ENCODE measurements around the gene HSD17B10.
"Not testable (repeated sequence)": the region's sequence is repeated elsewhere in the genome, so short reads cannot be mapped to it uniquely, and the experiment has no call there.

The HSD17B10 gene

GRCh38 chrX:53433651-53434639 lies at the start of gene HSD17B10:
TSS of gene HSD17B10 (minus strand) at chrX:53434370. CDS start at chrX:53434345, 25 bp downstream.
- CTCF ChIA-PET = interaction anchor here (0.9 to 5.0 kb wide), 2 partner anchors 48 to 116 kb away, joined by 3 to 41 read pairs; no protein-coding TSS in a partner anchor
- DNase-seq = peak; percentile 91
- H3K4me1 Mint-ChIP-seq = peaks cover 35% of the 10 kb centered on the region
- peaks cover 16% of the 10 kb centered on the region for H3K36me3 Mint-ChIP-seq
- no peaks in the 10 kb centered on the region for H3K9me3 Mint-ChIP-seq
- peak within 1 kb of the TSS; percentile 89 for H3K4me3 Mint-ChIP-seq
- H3K27me3 Mint-ChIP-seq = no peaks in the 10 kb centered on the region
- H3K27ac Mint-ChIP-seq = peak within 1 kb of the TSS; percentile 80

GRCh38 chrX:53483416-53483815 lies 49.2 kb upstream of the HSD17B10 start:
- Mint-ChIP-seq H3K9me3 (no peaks in the 10 kb centered on the region), H3K4me1 (no peaks in the 10 kb centered on the region), H3K4me3 (no peak overlapping the region), H3K27me3 (no peaks in the 10 kb centered on the region), H3K36me3 (no peaks in the 10 kb centered on the region), H3K27ac (no peak overlapping the region)
- CTCF ChIA-PET = interaction anchor here (0.7 to 1.3 kb wide), 5 partner anchors 21 to 200 kb away, joined by 3 to 16 read pairs (median 3); no protein-coding TSS in a partner anchor
- DNase-seq = no peak

DNA sequence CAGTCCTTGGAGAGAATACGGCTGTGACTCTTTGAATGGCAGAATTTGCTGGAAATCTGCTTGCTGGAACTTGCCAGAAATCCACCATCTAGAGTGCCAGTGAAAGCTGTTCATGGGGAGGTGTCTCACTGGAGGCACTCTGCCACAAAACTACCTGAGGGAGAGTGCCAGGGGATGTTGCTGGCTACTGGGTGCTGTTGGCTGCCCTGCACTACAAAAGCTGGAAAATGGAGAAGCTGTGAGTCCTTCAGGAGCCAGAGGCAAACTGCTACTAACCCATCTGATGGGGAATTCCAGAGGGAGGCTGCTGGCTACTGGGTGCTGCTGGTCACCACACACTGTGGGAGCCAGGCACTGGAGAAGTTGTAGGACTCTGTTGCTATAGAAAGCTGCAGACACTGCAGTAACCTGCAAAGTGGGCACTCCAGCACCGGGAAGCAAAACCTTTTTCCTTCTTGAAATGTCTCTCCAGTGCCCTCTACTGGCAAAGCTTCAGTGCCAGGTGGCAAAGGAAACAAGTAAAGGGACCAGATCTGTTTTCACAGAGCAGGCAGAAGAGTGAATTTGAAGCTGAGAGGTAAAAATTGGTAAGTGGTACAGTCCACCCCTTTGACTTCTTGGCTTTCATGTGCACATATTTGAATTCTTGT lies 47.8 kb upstream of the HSD17B10 start:
- Mint-ChIP-seq H3K27ac (no peak overlapping the region), H3K27me3 (no peaks in the 10 kb centered on the region), H3K4me3 (no peak overlapping the region), H3K36me3 (no peaks in the 10 kb centered on the region), H3K4me1 (no peaks in the 10 kb centered on the region), H3K9me3 (no peaks in the 10 kb centered on the region)
- DNase-seq = peak; percentile 61
- CTCF ChIA-PET = interaction anchor here (0.6 to 3.5 kb wide), 20 partner anchors 11 to 228 kb away, joined by 3 to 48 read pairs (median 3); no protein-coding TSS in a partner anchor

DNA sequence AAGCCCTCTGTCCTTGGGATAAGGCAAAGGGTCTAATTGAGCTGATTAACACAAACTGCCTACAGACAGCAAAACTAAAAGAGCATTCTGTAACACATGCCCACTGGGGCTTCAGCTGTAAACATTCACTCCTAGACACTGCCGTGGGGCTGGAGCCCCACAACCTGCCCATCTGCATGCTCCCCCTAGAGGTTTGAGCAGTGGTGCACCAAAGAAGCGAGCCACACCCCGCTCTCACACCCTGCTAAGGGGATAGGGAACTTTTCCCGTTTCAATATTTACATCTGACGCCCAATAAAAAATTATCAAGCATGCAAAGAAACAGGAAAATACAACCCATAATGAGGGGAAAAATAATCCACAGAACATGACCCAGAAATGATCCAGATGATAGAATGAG lies 46.9 kb upstream of the HSD17B10 start:
- H3K4me3 Mint-ChIP-seq = no peak overlapping the region
- no peaks in the 10 kb centered on the region for H3K9me3 Mint-ChIP-seq
- H3K36me3 Mint-ChIP-seq = no peaks in the 10 kb centered on the region
- DNase-seq = peak; percentile 24
- no peaks in the 10 kb centered on the region for H3K4me1 Mint-ChIP-seq
- CTCF ChIA-PET = interaction anchor here (0.9 to 3.5 kb wide), 9 partner anchors 14 to 198 kb away, joined by 3 to 48 read pairs (median 6); no protein-coding TSS in a partner anchor
- no peaks in the 10 kb centered on the region for H3K27me3 Mint-ChIP-seq
- no peak overlapping the region for H3K27ac Mint-ChIP-seq

- CTCF ChIA-PET = interaction anchor here (3.4 to 3.5 kb wide), 2 partner anchors 160 to 167 kb away, joined by 44 to 48 read pairs; no protein-coding TSS in a partner anchor
- Mint-ChIP-seq H3K27me3 (peaks cover 4% of the 10 kb centered on the region), H3K4me3 (no peak overlapping the region), H3K27ac (no peak overlapping the region), H3K9me3 (no peaks in the 10 kb centered on the region), H3K4me1 (no peaks in the 10 kb centered on the region), H3K36me3 (no peaks in the 10 kb centered on the region)
- DNase-seq = no peak
Observed at GRCh38 chrX:53479301-53479700, 45.1 kb upstream of the HSD17B10 start.

DNA sequence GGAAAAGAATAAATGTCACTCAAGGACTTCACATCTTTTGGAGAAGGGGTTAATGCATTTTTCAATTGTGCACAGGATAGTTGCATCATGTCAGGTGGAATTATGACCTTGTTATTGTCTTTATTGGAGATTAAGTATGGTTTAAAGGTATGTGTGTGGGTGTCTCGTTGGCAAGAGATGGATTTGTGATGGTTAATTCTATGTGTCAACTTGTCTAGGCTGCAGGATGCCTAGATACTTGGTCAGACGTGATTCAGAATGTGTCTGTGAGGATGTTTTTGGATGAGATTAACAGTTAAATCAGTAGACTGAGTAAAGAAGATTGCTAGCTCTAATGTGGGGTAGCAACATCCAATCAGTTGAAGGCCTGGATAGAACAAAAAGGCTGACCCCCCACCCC lies 42.2 kb upstream of the HSD17B10 start:
- H3K36me3 Mint-ChIP-seq = no peaks in the 10 kb centered on the region
- H3K27ac Mint-ChIP-seq = no peak overlapping the region
- H3K4me1 Mint-ChIP-seq = no peaks in the 10 kb centered on the region
- no peak for DNase-seq
- peaks cover 20% of the 10 kb centered on the region for H3K27me3 Mint-ChIP-seq
- H3K4me3 Mint-ChIP-seq = no peak overlapping the region
- no peaks in the 10 kb centered on the region for H3K9me3 Mint-ChIP-seq
- CTCF ChIA-PET = no interaction called here

- Mint-ChIP-seq H3K4me1 (no peaks in the 10 kb centered on the region), H3K27ac (no peak overlapping the region), H3K4me3 (no peak overlapping the region), H3K27me3 (peaks cover 22% of the 10 kb centered on the region), H3K9me3 (no peaks in the 10 kb centered on the region), H3K36me3 (no peaks in the 10 kb centered on the region)
- CTCF ChIA-PET = no interaction called here
- DNase-seq = no peak
Observed at GRCh38 chrX:53474707-53475106, 40.5 kb upstream of the HSD17B10 start.

DNA sequence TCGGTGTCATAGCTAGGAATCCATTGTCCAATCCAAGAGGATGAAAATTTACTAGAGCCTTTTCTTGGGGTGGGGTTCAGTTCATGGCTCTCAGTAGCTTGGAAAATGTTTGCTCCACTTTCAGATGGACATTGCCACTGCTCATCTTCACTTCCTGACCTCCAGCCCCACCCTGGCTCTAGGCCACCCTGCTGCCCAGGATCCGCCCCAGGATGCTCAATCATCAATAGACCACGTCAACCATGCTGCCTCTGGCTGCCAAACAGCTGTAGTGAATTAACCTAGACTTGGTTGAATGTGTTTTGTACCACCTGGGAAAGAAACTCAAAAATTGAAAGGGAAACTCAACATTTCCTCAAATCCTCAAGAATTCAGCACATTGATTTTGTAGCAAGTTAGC lies 37.2 kb upstream of the HSD17B10 start:
- no peaks in the 10 kb centered on the region for H3K36me3 Mint-ChIP-seq
- H3K4me1 Mint-ChIP-seq = no peaks in the 10 kb centered on the region
- no peak overlapping the region for H3K27ac Mint-ChIP-seq
- no peak for DNase-seq
- H3K27me3 Mint-ChIP-seq = peaks cover 26% of the 10 kb centered on the region
- H3K4me3 Mint-ChIP-seq = no peak overlapping the region
- CTCF ChIA-PET = no interaction called here
- no peaks in the 10 kb centered on the region for H3K9me3 Mint-ChIP-seq

DNA sequence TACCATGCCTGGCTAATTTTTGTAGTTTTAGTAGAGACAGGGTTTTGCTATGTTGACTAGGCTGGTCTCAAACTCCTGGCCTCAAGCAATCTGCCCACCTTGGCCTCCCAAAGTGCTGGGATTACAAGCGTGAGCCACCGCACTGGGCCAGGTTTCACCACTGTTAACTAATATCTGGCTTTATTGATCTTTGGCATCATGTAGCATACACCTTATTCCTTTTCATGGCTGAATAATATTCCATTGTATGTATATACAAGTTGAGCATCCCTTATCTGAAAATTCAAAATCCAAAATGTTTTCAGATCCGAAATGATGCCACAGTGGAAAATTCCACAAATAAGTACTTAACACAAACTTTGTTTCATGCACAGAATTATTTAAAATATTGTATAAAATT lies 34.5 kb upstream of the HSD17B10 start:
- peaks cover 18% of the 10 kb centered on the region for H3K27me3 Mint-ChIP-seq
- H3K9me3 Mint-ChIP-seq, CTCF ChIA-PET, H3K27ac Mint-ChIP-seq, DNase-seq, H3K4me3 Mint-ChIP-seq, H3K36me3 Mint-ChIP-seq, H3K4me1 Mint-ChIP-seq: not testable (repeated sequence)

DNA sequence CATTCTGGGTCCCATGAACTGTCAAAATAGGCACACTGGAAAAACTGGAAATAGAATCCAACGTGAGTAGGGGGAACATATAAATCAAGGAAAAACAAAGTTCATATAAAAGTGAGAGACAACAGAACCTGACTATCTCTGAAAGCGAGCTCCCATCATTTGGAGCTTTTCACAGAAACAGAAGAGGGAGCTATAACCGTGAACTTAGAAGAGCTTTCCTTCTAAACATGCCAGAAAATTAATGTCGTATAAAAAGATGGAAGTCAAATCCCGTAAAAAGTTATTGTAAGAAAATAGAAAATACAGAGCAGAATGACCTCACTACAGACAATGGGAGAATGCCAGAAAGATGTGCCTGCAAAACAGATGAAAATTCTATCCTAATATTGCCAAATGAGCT lies 23.9 kb upstream of the HSD17B10 start:
- Mint-ChIP-seq H3K27ac (no peak overlapping the region), H3K4me3 (no peak overlapping the region), H3K4me1 (no peaks in the 10 kb centered on the region), H3K36me3 (no peaks in the 10 kb centered on the region), H3K27me3 (peaks cover 10% of the 10 kb centered on the region), H3K9me3 (no peaks in the 10 kb centered on the region)
- no peak for DNase-seq
- CTCF ChIA-PET = interaction anchor here (1.4 kb wide), 2 partner anchors 141 to 145 kb away, joined by 4 to 5 read pairs; no protein-coding TSS in a partner anchor

DNA sequence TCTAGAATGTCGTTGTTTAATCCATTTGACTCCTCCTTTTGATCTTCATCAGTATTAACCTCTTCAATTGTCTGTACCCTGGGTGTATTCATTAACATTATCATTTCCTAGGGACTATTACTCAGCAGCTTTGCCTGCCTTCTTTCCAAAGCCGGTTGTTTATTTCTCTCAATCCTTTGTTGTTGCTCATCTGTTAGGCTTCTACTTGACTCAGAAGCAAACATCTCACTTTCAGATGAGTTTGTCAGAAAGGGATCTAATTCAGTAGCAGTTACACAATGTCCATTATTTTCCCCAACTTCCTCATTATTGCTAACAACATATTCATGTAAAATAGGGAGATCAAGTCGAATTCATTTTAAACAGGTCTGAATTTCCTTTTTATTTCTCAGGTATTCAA lies 22.1 kb upstream of the HSD17B10 start:
- DNase-seq = no peak
- H3K27ac Mint-ChIP-seq = no peak overlapping the region
- H3K4me1 Mint-ChIP-seq = peaks cover 3% of the 10 kb centered on the region
- no peaks in the 10 kb centered on the region for H3K9me3 Mint-ChIP-seq
- peaks cover 10% of the 10 kb centered on the region for H3K27me3 Mint-ChIP-seq
- no peak overlapping the region for H3K4me3 Mint-ChIP-seq
- CTCF ChIA-PET = no interaction called here
- H3K36me3 Mint-ChIP-seq = no peaks in the 10 kb centered on the region

DNA sequence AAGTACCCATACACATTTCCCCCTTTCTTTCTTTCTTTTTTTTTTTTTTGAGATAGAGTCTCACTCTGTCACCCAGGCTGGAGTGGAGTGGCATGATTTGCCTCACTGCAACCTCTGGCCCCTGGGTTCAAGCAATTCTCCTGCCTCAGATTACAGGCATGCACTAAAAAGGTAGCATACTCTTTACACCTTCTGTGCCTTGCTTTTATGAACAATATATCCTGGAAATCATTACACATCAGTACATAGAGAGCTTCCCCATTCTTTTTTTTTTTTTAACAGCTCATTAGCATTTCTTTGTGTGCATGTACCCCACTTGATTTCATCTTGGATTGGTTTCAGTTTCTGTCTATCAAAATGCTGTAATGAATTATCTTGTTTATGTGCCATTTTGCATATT lies 18.6 kb upstream of the HSD17B10 start:
- Mint-ChIP-seq H3K4me3 (no peak overlapping the region), H3K9me3 (no peaks in the 10 kb centered on the region), H3K4me1 (peaks cover 3% of the 10 kb centered on the region), H3K27me3 (peaks cover 4% of the 10 kb centered on the region), H3K27ac (no peak overlapping the region), H3K36me3 (no peaks in the 10 kb centered on the region)
- DNase-seq = no peak
- CTCF ChIA-PET = interaction anchor here (0.6 kb wide), 1 partner anchor 10 kb away, joined by 3 read pairs; no protein-coding TSS in a partner anchor

DNA sequence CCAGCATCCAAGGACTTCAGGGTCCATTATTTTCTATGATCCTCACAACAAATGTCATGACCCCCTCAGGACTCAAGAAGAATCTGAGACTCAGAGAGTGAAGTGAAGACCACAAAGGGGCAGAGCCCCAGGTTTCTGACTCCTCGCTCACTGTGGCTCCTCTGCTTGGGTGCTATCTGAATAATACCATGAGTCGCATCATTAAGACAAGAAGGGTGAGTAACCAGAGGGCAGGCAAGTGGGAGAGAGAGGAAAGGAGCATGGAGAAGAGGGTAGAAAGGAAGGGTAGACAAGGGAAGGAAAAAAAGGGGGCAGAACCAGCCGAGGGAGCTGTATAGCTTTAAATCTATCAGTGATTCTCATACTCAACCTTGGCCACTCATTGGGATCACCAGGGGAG lies 15.5 kb upstream of the HSD17B10 start:
- H3K9me3 Mint-ChIP-seq = no peaks in the 10 kb centered on the region

DNA sequence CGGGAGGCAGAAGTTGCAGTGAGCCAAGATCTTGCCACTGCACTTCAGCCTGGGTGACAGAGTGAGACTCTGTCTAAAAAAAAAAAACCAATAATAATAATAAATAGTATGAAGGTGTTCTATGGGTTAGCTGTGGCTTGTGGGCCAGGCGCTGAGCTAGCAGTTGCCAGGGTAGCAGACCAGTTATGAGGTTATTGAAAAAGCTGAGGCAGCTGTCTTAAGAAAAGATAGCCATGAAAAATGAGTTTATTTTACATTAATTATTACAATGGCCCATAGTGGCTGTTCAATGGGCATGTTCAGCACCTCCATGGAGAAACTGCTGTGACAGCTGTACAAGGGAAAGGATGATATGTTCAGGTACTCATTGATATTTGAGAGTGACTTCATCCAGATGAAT lies 13.3 kb upstream of the HSD17B10 start:
- H3K4me3 Mint-ChIP-seq = no peak overlapping the region
- H3K4me1 Mint-ChIP-seq = no peaks in the 10 kb centered on the region
- no peaks in the 10 kb centered on the region for H3K9me3 Mint-ChIP-seq
- DNase-seq = no peak
- H3K27ac Mint-ChIP-seq = no peak overlapping the region
- no peaks in the 10 kb centered on the region for H3K27me3 Mint-ChIP-seq
- CTCF ChIA-PET = interaction anchor here (0.6 to 4.5 kb wide), 5 partner anchors 9 to 133 kb away, joined by 3 to 73 read pairs (median 11); no protein-coding TSS in a partner anchor
- H3K36me3 Mint-ChIP-seq = no peaks in the 10 kb centered on the region

More for the DNA sequence above, 15.5 kb upstream of the HSD17B10 start:
- no peak overlapping the region for H3K27ac Mint-ChIP-seq
- CTCF ChIA-PET = interaction anchor here (1.5 kb wide), 1 partner anchor 136 kb away, joined by 6 read pairs; no protein-coding TSS in a partner anchor
- peaks cover 3% of the 10 kb centered on the region for H3K4me1 Mint-ChIP-seq
- DNase-seq = no peak
- no peak overlapping the region for H3K4me3 Mint-ChIP-seq
- H3K36me3 Mint-ChIP-seq = no peaks in the 10 kb centered on the region
- no peaks in the 10 kb centered on the region for H3K27me3 Mint-ChIP-seq
